ENCODE results near the gene RNU1-3. TPM values are rescaled to one million over a fixed set of nuclear protein-coding genes. Genes with fewer than 3 reads are reported as not detected.
"Not testable (repeated sequence)": the region's sequence is repeated elsewhere in the genome, so short reads cannot be mapped to it uniquely, and the experiment has no call there.

Gene RNU1-3
- total RNA-seq, 1 donor, result not detected

DNA sequence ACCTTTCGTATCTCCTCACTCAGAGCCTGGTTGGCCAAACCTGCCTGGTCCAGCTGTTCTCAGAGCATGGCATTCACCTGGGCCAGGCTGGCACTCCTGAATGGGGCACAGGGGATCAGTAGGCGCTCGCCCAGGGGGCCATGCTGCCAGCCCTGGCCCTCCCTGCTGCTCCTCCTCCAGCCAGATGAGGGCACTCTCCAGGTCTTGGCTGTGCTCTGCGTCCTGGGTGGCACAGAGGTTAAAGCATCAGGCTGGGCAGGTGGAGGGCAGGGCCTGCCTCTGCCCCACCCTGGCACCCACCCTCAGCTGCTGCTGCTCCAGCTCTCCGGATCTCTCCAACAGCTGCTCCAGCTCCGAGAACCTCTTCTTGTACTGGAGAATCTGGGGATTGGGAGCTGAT, 10.2 kb downstream of the RNU1-3 start:
- H3K4me2 ChIP-seq (ENCODE audit: insufficient read depth, low read length); H3K27me3 ChIP-seq (ENCODE audit: insufficient read depth, low read length); H2AFZ ChIP-seq (ENCODE audit: low read length); DNase-seq (ENCODE audit: insufficient read length, low spot score, missing footprints); H3K4me1 ChIP-seq (ENCODE audit: insufficient read depth, low read length); H3K79me2 ChIP-seq (ENCODE audit: insufficient read depth, low read length); H4K20me1 ChIP-seq (ENCODE audit: insufficient read depth, low read length); H3K27ac ChIP-seq (ENCODE audit: low read depth, low read length); H3K4me3 ChIP-seq (ENCODE audit: insufficient read depth, low read length); H3K36me3 ChIP-seq (ENCODE audit: insufficient read depth, low read length); H3K9me3 ChIP-seq (ENCODE audit: low read depth, low read length): not testable (repeated sequence)

DNA sequence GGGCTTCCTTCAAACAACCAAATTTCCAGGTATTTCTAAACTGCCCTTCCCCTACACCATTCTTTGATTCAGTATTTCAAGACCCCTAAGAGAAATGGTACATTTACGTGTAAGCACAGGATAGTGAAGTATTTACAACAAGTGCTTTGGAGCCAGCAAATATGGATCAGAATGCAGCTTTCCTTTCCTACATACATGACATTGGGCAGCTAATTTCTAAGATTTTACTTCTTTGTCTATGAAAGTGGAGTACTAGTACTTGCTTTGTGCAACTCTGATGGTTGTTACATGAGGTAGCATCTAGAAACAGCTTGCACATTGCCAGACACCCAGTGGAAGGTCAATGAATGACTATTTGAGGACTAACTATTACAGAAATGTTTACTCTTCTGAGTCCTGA, 15.2 kb downstream of the RNU1-3 start:
- H3K9me3 ChIP-seq (ENCODE audit: low read depth, low read length); H3K4me3 ChIP-seq (ENCODE audit: insufficient read depth, low read length); H3K27ac ChIP-seq (ENCODE audit: low read depth, low read length); H2AFZ ChIP-seq (ENCODE audit: low read length); H3K36me3 ChIP-seq (ENCODE audit: insufficient read depth, low read length); H4K20me1 ChIP-seq (ENCODE audit: insufficient read depth, low read length); H3K4me1 ChIP-seq (ENCODE audit: insufficient read depth, low read length); H3K4me2 ChIP-seq (ENCODE audit: insufficient read depth, low read length); H3K79me2 ChIP-seq (ENCODE audit: insufficient read depth, low read length): not testable (repeated sequence)
- H3K27me3 ChIP-seq (ENCODE audit: insufficient read depth, low read length), result peaks cover 16% of the 10 kb centered on the region
- TF ChIP-seq, protein P1, sequence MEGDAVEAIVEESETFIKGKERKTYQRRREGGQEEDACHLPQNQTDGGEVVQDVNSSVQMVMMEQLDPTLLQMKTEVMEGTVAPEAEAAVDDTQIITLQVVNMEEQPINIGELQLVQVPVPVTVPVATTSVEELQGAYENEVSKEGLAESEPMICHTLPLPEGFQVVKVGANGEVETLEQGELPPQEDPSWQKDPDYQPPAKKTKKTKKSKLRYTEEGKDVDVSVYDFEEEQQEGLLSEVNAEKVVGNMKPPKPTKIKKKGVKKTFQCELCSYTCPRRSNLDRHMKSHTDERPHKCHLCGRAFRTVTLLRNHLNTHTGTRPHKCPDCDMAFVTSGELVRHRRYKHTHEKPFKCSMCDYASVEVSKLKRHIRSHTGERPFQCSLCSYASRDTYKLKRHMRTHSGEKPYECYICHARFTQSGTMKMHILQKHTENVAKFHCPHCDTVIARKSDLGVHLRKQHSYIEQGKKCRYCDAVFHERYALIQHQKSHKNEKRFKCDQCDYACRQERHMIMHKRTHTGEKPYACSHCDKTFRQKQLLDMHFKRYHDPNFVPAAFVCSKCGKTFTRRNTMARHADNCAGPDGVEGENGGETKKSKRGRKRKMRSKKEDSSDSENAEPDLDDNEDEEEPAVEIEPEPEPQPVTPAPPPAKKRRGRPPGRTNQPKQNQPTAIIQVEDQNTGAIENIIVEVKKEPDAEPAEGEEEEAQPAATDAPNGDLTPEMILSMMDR (IDR thresholded peaks at IDR 0.05; ENCODE audit: extremely low read depth, low read depth, low read length), result peak; percentile 10
- DNase-seq (ENCODE audit: insufficient read length, low spot score, missing footprints), result peak; percentile 3

DNA sequence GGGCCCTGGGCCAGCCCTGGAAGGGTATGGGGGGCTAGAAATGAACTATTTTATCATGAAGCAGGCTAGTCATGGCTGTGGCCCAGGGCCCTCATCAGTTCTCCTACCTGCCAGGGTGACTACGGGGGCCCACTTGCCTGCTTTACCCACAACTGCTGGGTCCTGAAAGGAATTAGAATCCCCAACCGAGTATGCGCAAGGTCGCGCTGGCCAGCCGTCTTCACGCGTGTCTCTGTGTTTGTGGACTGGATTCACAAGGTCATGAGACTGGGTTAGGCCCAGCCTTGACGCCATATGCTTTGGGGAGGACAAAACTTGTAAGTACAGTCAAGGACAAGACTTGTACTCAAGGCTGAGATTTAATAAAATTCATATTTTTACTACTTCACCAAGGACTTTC, 16.8 kb downstream of the RNU1-3 start:
- not testable (repeated sequence) for H4K20me1 ChIP-seq (ENCODE audit: insufficient read depth, low read length); H2AFZ ChIP-seq (ENCODE audit: low read length); H3K79me2 ChIP-seq (ENCODE audit: insufficient read depth, low read length); H3K9me3 ChIP-seq (ENCODE audit: low read depth, low read length); DNase-seq (ENCODE audit: insufficient read length, low spot score, missing footprints); H3K36me3 ChIP-seq (ENCODE audit: insufficient read depth, low read length); H3K4me1 ChIP-seq (ENCODE audit: insufficient read depth, low read length); H3K27ac ChIP-seq (ENCODE audit: low read depth, low read length); H3K4me2 ChIP-seq (ENCODE audit: insufficient read depth, low read length); H3K4me3 ChIP-seq (ENCODE audit: insufficient read depth, low read length)
- peaks cover 16% of the 10 kb centered on the region for H3K27me3 ChIP-seq (ENCODE audit: insufficient read depth, low read length)

DNA sequence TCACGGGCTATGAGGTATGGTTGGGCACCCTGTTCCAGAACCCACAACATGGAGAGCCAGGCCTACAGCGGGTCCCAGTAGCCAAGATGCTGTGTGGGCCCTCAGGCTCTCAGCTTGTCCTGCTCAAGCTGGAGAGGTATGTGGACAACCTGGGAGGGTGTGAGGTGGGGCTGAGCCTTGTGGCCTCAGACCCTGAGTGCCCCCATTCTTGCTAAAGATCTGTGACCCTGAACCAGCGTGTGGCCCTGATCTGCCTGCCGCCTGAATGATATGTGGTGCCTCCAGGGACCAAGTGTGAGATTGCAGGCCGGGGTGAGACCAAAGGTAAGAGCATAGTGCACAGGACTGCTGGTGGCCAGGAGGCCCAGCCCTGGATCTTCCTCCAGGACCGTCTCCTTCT, 17.4 kb downstream of the RNU1-3 start:
- H3K36me3 ChIP-seq (ENCODE audit: insufficient read depth, low read length); H4K20me1 ChIP-seq (ENCODE audit: insufficient read depth, low read length); H3K4me3 ChIP-seq (ENCODE audit: insufficient read depth, low read length); DNase-seq (ENCODE audit: insufficient read length, low spot score, missing footprints); H3K79me2 ChIP-seq (ENCODE audit: insufficient read depth, low read length); H3K4me2 ChIP-seq (ENCODE audit: insufficient read depth, low read length); H2AFZ ChIP-seq (ENCODE audit: low read length); H3K9me3 ChIP-seq (ENCODE audit: low read depth, low read length); H3K4me1 ChIP-seq (ENCODE audit: insufficient read depth, low read length); H3K27ac ChIP-seq (ENCODE audit: low read depth, low read length): not testable (repeated sequence)
- peaks cover 16% of the 10 kb centered on the region for H3K27me3 ChIP-seq (ENCODE audit: insufficient read depth, low read length)

DNA sequence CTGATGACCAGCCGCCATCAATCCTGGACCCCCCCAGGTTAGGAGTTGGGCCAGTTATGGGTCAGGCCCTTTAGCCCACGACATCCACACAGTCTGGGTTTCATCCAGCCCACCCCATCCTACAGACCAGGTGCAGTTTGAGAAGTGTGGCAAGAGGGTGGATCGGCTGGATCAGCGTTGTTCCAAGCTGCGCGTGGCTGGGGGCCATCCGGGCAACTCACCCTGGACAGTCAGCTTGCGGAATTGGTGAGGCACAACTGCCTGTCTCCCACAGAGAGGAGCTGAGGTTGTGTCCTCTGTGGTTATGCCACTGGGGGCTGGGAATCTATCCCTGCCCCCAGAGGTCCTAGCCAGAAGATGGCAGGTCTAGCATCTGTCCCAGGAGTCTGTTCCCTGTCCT, 18.0 kb downstream of the RNU1-3 start:
- H4K20me1 ChIP-seq (ENCODE audit: insufficient read depth, low read length); H3K4me3 ChIP-seq (ENCODE audit: insufficient read depth, low read length); H3K9me3 ChIP-seq (ENCODE audit: low read depth, low read length); H3K36me3 ChIP-seq (ENCODE audit: insufficient read depth, low read length); H2AFZ ChIP-seq (ENCODE audit: low read length); DNase-seq (ENCODE audit: insufficient read length, low spot score, missing footprints); H3K4me2 ChIP-seq (ENCODE audit: insufficient read depth, low read length); H3K27ac ChIP-seq (ENCODE audit: low read depth, low read length): not testable (repeated sequence)
- Histone ChIP-seq H3K4me1 (ENCODE audit: insufficient read depth, low read length) (peaks cover 12% of the 10 kb centered on the region), H3K27me3 (ENCODE audit: insufficient read depth, low read length) (peaks cover 16% of the 10 kb centered on the region), H3K79me2 (ENCODE audit: insufficient read depth, low read length) (peaks cover 11% of the 10 kb centered on the region)

DNA sequence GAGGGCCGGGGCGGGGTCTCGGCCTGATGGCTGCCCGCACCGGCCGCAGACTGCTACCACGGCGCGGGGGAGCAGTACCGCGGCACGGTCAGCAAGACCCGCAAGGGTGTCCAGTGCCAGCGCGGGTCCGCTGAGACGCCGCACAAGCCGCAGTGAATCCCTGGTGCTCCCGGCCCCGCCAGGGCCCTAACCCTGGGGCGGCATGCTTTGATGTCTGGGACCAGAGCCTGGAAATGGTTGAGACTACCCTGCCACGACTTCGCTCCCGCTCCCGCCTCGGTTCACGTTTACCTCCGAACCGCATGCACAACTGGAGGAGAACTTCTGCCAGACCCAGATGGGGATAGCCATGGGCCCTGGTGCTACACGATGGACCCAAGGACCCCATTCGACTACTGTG, 18.5 kb downstream of the RNU1-3 start:
- not testable (repeated sequence) for H3K9me3 ChIP-seq (ENCODE audit: low read depth, low read length); DNase-seq (ENCODE audit: insufficient read length, low spot score, missing footprints); H3K27ac ChIP-seq (ENCODE audit: low read depth, low read length); H2AFZ ChIP-seq (ENCODE audit: low read length); H3K36me3 ChIP-seq (ENCODE audit: insufficient read depth, low read length); H4K20me1 ChIP-seq (ENCODE audit: insufficient read depth, low read length); H3K4me2 ChIP-seq (ENCODE audit: insufficient read depth, low read length); H3K4me3 ChIP-seq (ENCODE audit: insufficient read depth, low read length)
- H3K4me1 ChIP-seq (ENCODE audit: insufficient read depth, low read length), result peaks cover 17% of the 10 kb centered on the region
- peaks cover 16% of the 10 kb centered on the region for H3K27me3 ChIP-seq (ENCODE audit: insufficient read depth, low read length)
- H3K79me2 ChIP-seq (ENCODE audit: insufficient read depth, low read length), result peaks cover 16% of the 10 kb centered on the region

DNA sequence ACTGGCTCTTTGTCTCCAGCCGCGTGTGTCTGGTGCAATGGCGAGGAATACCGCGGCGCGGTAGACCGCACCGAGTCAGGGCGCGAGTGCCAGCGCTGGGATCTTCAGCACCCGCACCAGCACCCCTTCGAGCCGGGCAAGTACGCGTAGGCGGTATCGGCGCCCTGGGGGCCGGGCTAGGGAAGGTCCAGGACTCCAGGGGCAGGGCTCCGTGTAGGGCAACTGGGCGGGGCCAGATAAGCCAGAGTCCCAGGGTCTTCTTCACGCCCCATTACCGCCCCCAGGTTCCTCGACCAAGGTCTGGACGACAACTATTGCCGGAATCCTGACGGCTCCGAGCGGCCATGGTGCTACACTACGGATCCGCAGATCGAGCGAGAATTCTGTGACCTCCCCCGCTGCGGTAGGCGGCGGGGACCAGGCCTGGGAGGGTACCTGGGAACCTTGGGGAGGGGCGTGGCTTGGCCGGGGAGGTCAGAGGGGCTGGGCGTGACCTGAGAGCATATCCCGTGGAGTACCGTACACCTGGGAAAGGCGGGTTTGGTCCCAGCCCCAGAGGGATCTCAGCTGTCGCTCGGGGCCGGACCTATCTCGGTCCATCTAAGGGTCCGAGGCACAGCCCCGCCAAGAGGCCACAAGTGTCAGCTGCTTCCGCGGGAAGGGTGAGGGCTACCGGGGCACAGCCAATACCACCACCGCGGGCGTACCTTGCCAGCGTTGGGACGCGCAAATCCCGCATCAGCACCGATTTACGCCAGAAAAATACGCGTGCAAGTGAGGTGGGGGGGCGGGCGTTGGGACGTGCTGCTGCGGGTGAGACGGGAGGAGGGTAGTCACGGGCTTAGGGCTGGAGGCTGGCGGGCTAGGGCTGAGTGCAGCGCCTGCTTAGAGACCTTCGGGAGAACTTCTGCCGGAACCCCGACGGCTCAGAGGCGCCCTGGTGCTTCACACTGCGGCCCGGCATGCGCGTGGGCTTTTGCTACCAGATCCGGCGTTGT, 19.3 kb downstream of the RNU1-3 start:
- H3K27me3 ChIP-seq (ENCODE audit: insufficient read depth, low read length), result peaks cover 16% of the 10 kb centered on the region
- not testable (repeated sequence) for H3K36me3 ChIP-seq (ENCODE audit: insufficient read depth, low read length); H2AFZ ChIP-seq (ENCODE audit: low read length); DNase-seq (ENCODE audit: insufficient read length, low spot score, missing footprints); H3K4me2 ChIP-seq (ENCODE audit: insufficient read depth, low read length); H3K27ac ChIP-seq (ENCODE audit: low read depth, low read length); H3K9me3 ChIP-seq (ENCODE audit: low read depth, low read length); H3K4me3 ChIP-seq (ENCODE audit: insufficient read depth, low read length)
- peaks cover 24% of the 10 kb centered on the region for H3K79me2 ChIP-seq (ENCODE audit: insufficient read depth, low read length)
- peaks cover 12% of the 10 kb centered on the region for H4K20me1 ChIP-seq (ENCODE audit: insufficient read depth, low read length)
- H3K4me1 ChIP-seq (ENCODE audit: insufficient read depth, low read length), result peaks cover 20% of the 10 kb centered on the region

DNA sequence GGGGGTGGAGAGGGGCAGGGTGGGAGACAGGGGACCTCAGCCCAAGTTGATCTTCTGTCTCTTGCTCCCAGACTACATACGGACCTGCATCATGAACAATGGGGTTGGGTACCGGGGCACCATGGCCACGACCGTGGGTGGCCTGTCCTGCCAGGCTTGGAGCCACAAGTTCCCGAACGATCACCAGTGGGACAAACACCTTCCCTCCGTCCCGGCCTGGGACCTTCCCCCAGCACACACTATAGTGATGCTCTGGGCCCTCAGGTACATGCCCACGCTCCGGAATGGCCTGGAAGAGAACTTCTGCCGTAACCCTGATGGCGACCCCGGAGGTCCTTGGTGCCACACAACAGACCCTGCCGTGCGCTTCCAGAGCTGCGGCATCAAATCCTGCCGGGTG, 20.0 kb downstream of the RNU1-3 start:
- Histone ChIP-seq H3K79me2 (ENCODE audit: insufficient read depth, low read length) (peaks cover 31% of the 10 kb centered on the region), H3K27me3 (ENCODE audit: insufficient read depth, low read length) (peaks cover 14% of the 10 kb centered on the region), H3K4me1 (ENCODE audit: insufficient read depth, low read length) (peaks cover 20% of the 10 kb centered on the region), H4K20me1 (ENCODE audit: insufficient read depth, low read length) (peaks cover 12% of the 10 kb centered on the region)
- not testable (repeated sequence) for H3K4me2 ChIP-seq (ENCODE audit: insufficient read depth, low read length); H3K36me3 ChIP-seq (ENCODE audit: insufficient read depth, low read length); H3K4me3 ChIP-seq (ENCODE audit: insufficient read depth, low read length); H3K27ac ChIP-seq (ENCODE audit: low read depth, low read length); H3K9me3 ChIP-seq (ENCODE audit: low read depth, low read length); H2AFZ ChIP-seq (ENCODE audit: low read length); DNase-seq (ENCODE audit: insufficient read length, low spot score, missing footprints)

All from osteoblast (primary cell).